Measurements from ENCODE around the gene TSPEAR.

- TF ChIP-seq, protein P1, sequence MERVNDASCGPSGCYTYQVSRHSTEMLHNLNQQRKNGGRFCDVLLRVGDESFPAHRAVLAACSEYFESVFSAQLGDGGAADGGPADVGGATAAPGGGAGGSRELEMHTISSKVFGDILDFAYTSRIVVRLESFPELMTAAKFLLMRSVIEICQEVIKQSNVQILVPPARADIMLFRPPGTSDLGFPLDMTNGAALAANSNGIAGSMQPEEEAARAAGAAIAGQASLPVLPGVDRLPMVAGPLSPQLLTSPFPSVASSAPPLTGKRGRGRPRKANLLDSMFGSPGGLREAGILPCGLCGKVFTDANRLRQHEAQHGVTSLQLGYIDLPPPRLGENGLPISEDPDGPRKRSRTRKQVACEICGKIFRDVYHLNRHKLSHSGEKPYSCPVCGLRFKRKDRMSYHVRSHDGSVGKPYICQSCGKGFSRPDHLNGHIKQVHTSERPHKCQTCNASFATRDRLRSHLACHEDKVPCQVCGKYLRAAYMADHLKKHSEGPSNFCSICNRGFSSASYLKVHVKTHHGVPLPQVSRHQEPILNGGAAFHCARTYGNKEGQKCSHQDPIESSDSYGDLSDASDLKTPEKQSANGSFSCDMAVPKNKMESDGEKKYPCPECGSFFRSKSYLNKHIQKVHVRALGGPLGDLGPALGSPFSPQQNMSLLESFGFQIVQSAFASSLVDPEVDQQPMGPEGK (CRISPR knock-in tag; IDR thresholded peaks at IDR 0.05; ENCODE audit: borderline replicate concordance): no peak
- TF ChIP-seq, protein P2, sequence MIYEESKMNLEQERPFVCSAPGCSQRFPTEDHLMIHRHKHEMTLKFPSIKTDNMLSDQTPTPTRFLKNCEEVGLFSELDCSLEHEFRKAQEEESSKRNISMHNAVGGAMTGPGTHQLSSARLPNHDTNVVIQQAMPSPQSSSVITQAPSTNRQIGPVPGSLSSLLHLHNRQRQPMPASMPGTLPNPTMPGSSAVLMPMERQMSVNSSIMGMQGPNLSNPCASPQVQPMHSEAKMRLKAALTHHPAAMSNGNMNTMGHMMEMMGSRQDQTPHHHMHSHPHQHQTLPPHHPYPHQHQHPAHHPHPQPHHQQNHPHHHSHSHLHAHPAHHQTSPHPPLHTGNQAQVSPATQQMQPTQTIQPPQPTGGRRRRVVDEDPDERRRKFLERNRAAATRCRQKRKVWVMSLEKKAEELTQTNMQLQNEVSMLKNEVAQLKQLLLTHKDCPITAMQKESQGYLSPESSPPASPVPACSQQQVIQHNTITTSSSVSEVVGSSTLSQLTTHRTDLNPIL (CRISPR knock-in tag; IDR thresholded peaks at IDR 0.05; ENCODE audit: low read depth): no peak
- TF ChIP-seq TCF4 (CRISPR knock-in tag; IDR thresholded peaks at IDR 0.05; ENCODE audit: borderline replicate concordance): no peak
- no peak for TF ChIP-seq GLIS3 (CRISPR knock-in tag; IDR thresholded peaks at IDR 0.05)
- no peak for TF ChIP-seq ARNTL (CRISPR knock-in tag; IDR thresholded peaks at IDR 0.05; ENCODE audit: borderline replicate concordance, low read depth)
Observed at GRCh38 chr21:44729336-44730027, 18.1 kb upstream of the TSPEAR start.

Measured in SK-N-SH treated with all-trans-retinoic acid at 6 μM for 48 hours (cell line).